Measurements from ENCODE around the gene CAPN12. TPM values are rescaled to one million over a fixed set of nuclear protein-coding genes. Genes with fewer than 3 reads are reported as not detected.

Gene CAPN12
- polyA plus RNA-seq, 2 of the 4 experiments (the other 2 are of a cell fraction) = 10.0 to 11.7 TPM

DNA sequence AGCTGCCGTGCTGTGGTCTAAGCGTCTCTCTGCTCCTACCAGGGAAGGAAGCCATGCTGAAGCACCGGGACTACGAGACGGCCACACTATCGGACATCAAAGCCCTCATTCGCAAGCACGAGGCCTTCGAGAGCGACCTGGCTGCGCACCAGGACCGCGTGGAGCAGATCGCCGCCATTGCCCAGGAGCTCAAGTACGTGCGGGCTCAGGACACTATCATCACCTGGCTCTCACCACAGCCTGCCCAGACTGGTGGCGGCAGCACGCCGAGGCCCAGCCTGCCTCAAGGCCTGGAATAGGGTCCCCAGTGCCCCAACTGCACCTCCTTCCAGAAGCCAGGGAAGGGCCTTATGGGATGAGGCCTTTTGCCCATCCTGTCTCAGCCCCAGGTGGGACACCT lies 22.8 kb downstream of the CAPN12 start:
- POLR2A ChIA-PET = no interaction called here
- peaks cover 41% of the 10 kb centered on the region for H3K4me1 ChIP-seq
- WGBS (ENCODE audit: missing lambda C conversion rate) = 91% methylated on average over 20 of the region's 20 CpGs
- no peak overlapping the region for H3K4me3 ChIP-seq
- no peak for TF ChIP-seq SMC3 (IDR thresholded peaks at IDR 0.05)
- TF ChIP-seq, protein P1, sequence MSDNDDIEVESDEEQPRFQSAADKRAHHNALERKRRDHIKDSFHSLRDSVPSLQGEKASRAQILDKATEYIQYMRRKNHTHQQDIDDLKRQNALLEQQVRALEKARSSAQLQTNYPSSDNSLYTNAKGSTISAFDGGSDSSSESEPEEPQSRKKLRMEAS (IDR thresholded peaks at IDR 0.05) = 0 out of 2 replicates have a peak, but pooled peaks have one; percentile 18
- no peak overlapping the region for H3K4me2 ChIP-seq
- no peaks in the 10 kb centered on the region for H3K9me3 ChIP-seq
- DNase-seq (ENCODE audit: low read depth in 1 of 2, low spot score in 1 of 2) (no peak), ATAC-seq (no peak), FAIRE-seq (no peak)
- CTCF ChIA-PET = interaction anchor here (0.5 to 38.0 kb wide), 9 partner anchors 10 to 319 kb away, joined by 3 to 764 read pairs (median 3); partner anchors contain the start of gene FAM98C
- H3K27ac ChIP-seq = peak overlapping the region in 1 of 2 experiments; percentile 55; a peak in 3 of 6 replicates

DNA sequence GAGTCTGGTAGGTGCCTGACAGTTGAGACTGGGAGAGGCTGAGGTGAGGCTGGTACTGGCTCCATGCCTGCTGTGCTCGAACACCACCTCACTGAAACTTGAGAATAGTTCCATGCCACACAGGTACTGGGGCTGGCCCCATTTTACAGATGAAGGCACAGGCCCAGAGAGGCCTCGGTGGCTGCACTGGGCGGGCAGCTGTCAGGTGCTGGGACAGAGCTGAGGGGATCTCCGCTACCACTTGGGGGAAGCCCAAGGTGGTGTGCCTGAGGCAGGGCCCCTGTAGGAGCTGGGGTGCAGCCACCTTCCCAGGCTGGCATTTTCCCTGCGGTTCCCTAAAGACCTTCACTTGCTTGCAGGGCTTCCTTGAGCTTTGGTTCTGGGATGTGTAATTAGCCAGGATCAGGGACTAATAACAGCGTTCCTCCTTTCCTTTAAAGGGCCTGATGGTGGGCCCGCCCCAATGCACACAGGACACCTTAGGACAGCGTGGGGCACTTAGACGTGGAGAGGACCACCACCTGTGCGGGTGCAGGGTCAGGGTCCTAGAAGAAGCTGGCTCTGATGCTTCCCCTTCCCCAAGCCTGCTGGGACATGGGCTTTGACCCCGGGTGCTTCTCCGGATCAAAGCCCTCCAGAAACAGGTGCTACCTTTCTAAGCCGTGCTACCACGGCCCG lies 23.6 kb downstream of the CAPN12 start:
- WGBS (ENCODE audit: missing lambda C conversion rate) = 92% methylated on average over 15 of the region's 15 CpGs
- CTCF ChIA-PET = interaction anchor here (0.6 to 38.0 kb wide), 7 partner anchors 11 to 224 kb away, joined by 3 to 764 read pairs (median 4); no protein-coding TSS in a partner anchor
- Histone ChIP-seq H3K4me1 (peaks cover 35% of the 10 kb centered on the region), H3K4me2 (no peak overlapping the region), H3K27ac (peak overlapping the region in 1 of 2 experiments; percentile 66; a peak in 3 of 6 replicates), H3K9me3 (no peaks in the 10 kb centered on the region), H3K4me3 (no peak overlapping the region)
- FAIRE-seq (no peak), DNase-seq (ENCODE audit: low read depth in 1 of 2, low spot score in 1 of 2) (no peak), ATAC-seq (no peak)
- POLR2A ChIA-PET = no interaction called here
- TF ChIP-seq KDM1A (IDR thresholded peaks at IDR 0.05; ENCODE audit: low read depth) = no peak
- TF ChIP-seq GATA3 (IDR thresholded peaks at IDR 0.05; ENCODE audit: borderline replicate concordance) = 0 out of 2 replicates have a peak, but pooled peaks have one; percentile 11

DNA sequence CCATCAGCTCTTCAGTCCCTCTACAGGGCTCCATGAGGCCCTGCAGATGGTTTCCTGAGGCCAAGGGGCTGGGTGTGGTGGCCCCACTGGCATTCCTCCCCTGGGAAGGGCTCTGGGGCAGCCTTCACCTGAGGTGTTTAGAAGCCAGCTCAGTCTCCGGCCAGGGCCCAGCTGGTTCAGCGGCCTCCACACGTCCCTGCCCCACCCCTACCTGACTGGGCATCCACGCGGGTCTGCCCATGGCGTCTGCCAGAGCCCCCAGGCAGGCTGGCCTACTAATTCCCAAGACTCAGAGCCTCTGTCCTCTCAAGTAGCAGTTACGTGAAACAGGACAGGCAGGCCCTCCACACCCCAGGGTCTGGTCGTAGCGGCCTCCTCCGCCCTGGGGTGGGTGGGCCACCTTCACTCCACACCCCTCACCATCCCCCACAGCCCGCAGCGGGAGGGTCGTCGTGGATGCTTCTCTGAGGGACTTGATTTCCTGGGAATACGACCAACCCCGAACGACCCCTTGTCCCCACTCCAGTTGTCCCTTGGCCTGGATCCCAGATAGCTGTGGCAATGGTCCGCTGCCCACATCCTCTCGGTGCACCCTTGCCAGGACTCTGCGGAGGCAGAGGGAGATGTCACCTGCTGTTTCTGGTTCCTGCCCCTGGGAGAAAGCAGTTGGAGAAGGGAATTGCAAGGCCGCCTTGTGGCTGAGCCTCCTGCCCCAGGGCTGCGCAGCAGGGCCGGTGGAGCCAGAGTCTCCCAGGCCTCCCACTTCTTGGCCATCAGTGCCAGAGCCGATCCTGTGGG lies 24.3 kb downstream of the CAPN12 start:
- ATAC-seq (peak in 1 of 2 experiments; percentile 1; a peak in 2 of 6 replicates), DNase-seq (ENCODE audit: low read depth in 1 of 2, low spot score in 1 of 2) (no peak), FAIRE-seq (no peak)
- CTCF ChIA-PET = interaction anchor here (0.6 to 38.0 kb wide), 13 partner anchors 11 to 317 kb away, joined by 3 to 764 read pairs (median 4); partner anchors contain the start of genes FAM98C, MRPS12 and SARS2
- H3K27ac ChIP-seq = peak overlapping the region in 1 of 2 experiments; percentile 66; a peak in 4 of 6 replicates
- peaks cover 33% of the 10 kb centered on the region for H3K4me1 ChIP-seq
- POLR2A ChIA-PET = interaction anchor here (1.4 kb wide), 1 partner anchor 129 kb away, joined by 4 read pairs; no protein-coding TSS in a partner anchor
- H3K4me2 ChIP-seq = no peak overlapping the region
- no peaks in the 10 kb centered on the region for H3K9me3 ChIP-seq
- H3K4me3 ChIP-seq = no peak overlapping the region
- TF ChIP-seq BHLHE40 (IDR thresholded peaks at IDR 0.05; ENCODE audit: low read depth, low read length) (no peak), POLR2AphosphoS2 (conservative IDR thresholded peaks at IDR 0.05; ENCODE audit: low read length) (peak; percentile 84; the same call in 1 of the 2 replicates)
- WGBS (ENCODE audit: missing lambda C conversion rate) = 95% methylated on average over 23 of the region's 24 CpGs

DNA sequence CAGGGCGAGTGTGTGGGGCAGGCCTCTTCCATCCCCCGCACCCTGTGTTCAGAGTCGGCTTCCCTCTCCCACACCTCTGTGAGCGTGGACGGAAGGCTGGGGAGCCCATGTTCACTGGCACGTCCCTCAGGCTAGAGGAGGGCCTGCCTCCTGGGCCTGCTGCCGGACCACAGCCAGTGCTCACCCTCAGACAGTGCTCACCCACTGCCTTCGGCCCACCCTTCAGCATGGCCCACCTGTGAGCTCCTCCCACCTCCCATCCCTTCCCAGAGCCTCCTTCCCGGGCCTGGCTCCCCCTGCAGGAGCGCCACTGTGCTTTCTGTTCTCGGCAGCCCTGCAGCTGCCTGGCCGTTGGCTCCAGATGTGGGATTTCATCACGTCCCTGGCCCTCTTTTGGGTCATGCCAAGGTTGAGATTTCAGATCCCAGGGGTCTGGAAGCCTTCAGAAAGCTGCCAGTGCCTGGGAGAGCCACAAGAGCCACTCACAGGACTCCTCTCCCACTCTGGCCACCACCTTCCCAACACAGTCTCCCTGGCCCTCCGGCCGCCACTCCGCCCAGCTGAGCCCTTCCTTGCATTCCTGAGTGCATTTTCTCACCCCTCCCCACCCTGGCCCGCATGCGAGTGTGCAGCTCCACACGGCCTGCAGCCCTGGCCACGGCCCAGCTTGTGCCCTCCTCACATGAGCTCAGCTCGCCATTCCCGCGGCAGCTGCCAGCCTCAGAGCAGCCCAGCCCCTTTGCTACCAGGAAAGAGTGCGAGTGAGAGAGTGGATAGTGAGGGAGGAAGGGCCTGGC lies 25.3 kb downstream of the CAPN12 start:
- H3K9me3 ChIP-seq = no peaks in the 10 kb centered on the region
- no peak overlapping the region for H3K4me2 ChIP-seq
- H3K27ac ChIP-seq = peak overlapping the region; percentile 32 to 66; a peak in 4 of 6 replicates
- peak in 1 of 2 experiments; percentile 56; a peak in 1 of 5 replicates for TF ChIP-seq JUN (IDR thresholded peaks at IDR 0.05)
- TF ChIP-seq SMC3 (IDR thresholded peaks at IDR 0.05) = peak; percentile 44
- no peak for TF ChIP-seq ZSCAN20 (CRISPR knock-in tag; IDR thresholded peaks at IDR 0.05)
- TF ChIP-seq RAD21 (conservative IDR thresholded peaks at IDR 0.05 in 1 of 2, IDR thresholded peaks at IDR 0.05 in 1 of 2) = peak; percentile 20 to 35; a peak in 4 of 5 replicates
- TF ChIP-seq, protein P2, sequence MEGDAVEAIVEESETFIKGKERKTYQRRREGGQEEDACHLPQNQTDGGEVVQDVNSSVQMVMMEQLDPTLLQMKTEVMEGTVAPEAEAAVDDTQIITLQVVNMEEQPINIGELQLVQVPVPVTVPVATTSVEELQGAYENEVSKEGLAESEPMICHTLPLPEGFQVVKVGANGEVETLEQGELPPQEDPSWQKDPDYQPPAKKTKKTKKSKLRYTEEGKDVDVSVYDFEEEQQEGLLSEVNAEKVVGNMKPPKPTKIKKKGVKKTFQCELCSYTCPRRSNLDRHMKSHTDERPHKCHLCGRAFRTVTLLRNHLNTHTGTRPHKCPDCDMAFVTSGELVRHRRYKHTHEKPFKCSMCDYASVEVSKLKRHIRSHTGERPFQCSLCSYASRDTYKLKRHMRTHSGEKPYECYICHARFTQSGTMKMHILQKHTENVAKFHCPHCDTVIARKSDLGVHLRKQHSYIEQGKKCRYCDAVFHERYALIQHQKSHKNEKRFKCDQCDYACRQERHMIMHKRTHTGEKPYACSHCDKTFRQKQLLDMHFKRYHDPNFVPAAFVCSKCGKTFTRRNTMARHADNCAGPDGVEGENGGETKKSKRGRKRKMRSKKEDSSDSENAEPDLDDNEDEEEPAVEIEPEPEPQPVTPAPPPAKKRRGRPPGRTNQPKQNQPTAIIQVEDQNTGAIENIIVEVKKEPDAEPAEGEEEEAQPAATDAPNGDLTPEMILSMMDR (IDR thresholded peaks at IDR 0.05) = peak; percentile 38; the same call in 2 of the 3 replicates
- TF ChIP-seq POLR2AphosphoS2 (conservative IDR thresholded peaks at IDR 0.05; ENCODE audit: low read length) = peak; percentile 72
- TF ChIP-seq ZNF302 (CRISPR knock-in tag; IDR thresholded peaks at IDR 0.05) = no peak
- WGBS (ENCODE audit: missing lambda C conversion rate) = 79% methylated on average over 24 of the region's 24 CpGs
- ChIA-PET POLR2A (interaction anchor here (0.6 to 1.4 kb wide), 3 partner anchors 71 to 205 kb away, joined by 3 to 5 read pairs (median 4); partner anchors contain the start of gene ACTN4), CTCF (interaction anchor here (0.6 to 38.0 kb wide), 19 partner anchors 12 to 316 kb away, joined by 3 to 764 read pairs (median 4); partner anchors contain the start of genes ACTN4, FAM98C, MRPS12 and SARS2)
- H3K4me3 ChIP-seq = no peak overlapping the region
- DNase-seq (ENCODE audit: low read depth in 1 of 2, low spot score in 1 of 2) = peak in 1 of 2 experiments; percentile 61
- peaks cover 33% of the 10 kb centered on the region for H3K4me1 ChIP-seq
- peak; percentile 36 for FAIRE-seq
- peak; percentile 30 to 52 for ATAC-seq
